Measurements from ENCODE around the gene NOC2L.

Gene NOC2L

GRCh38 chr1:915295-916172 is 43.5 kb downstream of the NOC2L start:
- DNase-seq (ENCODE audit: low spot score), result no peak

GRCh38 chr1:914891-915280 is 44.2 kb downstream of the NOC2L start:
- no peak for DNase-seq (ENCODE audit: low spot score)

- no peak for DNase-seq (ENCODE audit: low spot score)
These were observed 44.7 kb downstream of the NOC2L start for GRCh38 chr1:914131-914890.

- DNase-seq (ENCODE audit: low spot score), result no peak
These were observed 45.4 kb downstream of the NOC2L start for GRCh38 chr1:913491-914130.

- DNase-seq (ENCODE audit: low spot score), result peak; percentile 53
These were observed 46.2 kb downstream of the NOC2L start for GRCh38 chr1:912740-913301.

- DNase-seq (ENCODE audit: low spot score), result no peak
These were observed 46.9 kb downstream of the NOC2L start for GRCh38 chr1:911875-912739.

- DNase-seq (ENCODE audit: low spot score), result no peak
These were observed 48.0 kb downstream of the NOC2L start for GRCh38 chr1:910881-911721.

GRCh38 chr1:910311-910880 is 48.7 kb downstream of the NOC2L start:
- DNase-seq (ENCODE audit: low spot score), result no peak

- peak; percentile 66 for DNase-seq (ENCODE audit: low spot score)
These were observed 49.2 kb downstream of the NOC2L start for GRCh38 chr1:909861-910310.

- no peak for DNase-seq (ENCODE audit: low spot score)
These were observed 50.4 kb downstream of the NOC2L start for GRCh38 chr1:908661-909060.

- DNase-seq (ENCODE audit: low spot score), result no peak
These were observed 51.2 kb downstream of the NOC2L start for GRCh38 chr1:907611-908451.

GRCh38 chr1:906600-907420 is 52.2 kb downstream of the NOC2L start:
- peak; percentile 65 for DNase-seq (ENCODE audit: low spot score)

GRCh38 chr1:905811-906599 is 53.1 kb downstream of the NOC2L start:
- DNase-seq (ENCODE audit: low spot score), result no peak

GRCh38 chr1:905071-905749 is 53.8 kb downstream of the NOC2L start:
- no peak for DNase-seq (ENCODE audit: low spot score)

GRCh38 chr1:904310-904950 is 54.6 kb downstream of the NOC2L start:
- peak; percentile 93 for DNase-seq (ENCODE audit: low spot score)

- DNase-seq (ENCODE audit: low spot score), result no peak
These were observed 55.3 kb downstream of the NOC2L start for GRCh38 chr1:903721-904271.
